B cell (primary cell): ENCODE measurements around the gene PRKRIP1. TPM values are rescaled to one million over a fixed set of nuclear protein-coding genes. Genes with fewer than 3 reads are reported as not detected.

Experiments used
- ATAC-seq: fragments of 200-7000 bp; cut with Tn5 transposase; one replicate; pipeline ENCODE4 v1.10.0; 2021; ENCODE audit warnings: low read depth, mild to moderate bottlenecking, moderate number of reproducible peaks, moderate library complexity
- CTCF ChIA-PET: fragments of 350-600 bp; sonication (Branson Sonifier 250); formaldehyde crosslinking; loops from one replicate; lab custom pipeline; 2021; ENCODE audit warnings: antibody characterized with exemption, inconsistent platforms; lab: Charles Lee
- POLR2A ChIA-PET: fragments of 350-600 bp; sonication (Branson Sonifier 250); formaldehyde crosslinking; loops from one replicate; lab custom pipeline; 2021; ENCODE audit warnings: antibody characterized with exemption; lab: Charles Lee
- DNase-seq: peaks from one replicate; pipeline ENCODE4 v3.0.0; 2013
- H2AFZ ChIP-seq: 2 replicates; pipeline ENCODE4 v1.6.1; 2012; ENCODE audit warnings: mild to moderate bottlenecking, low read depth, low read length; ENCODE audit not compliant: insufficient read depth, poor library complexity, severe bottlenecking
- H3K27ac ChIP-seq, 2 donors: 1 replicate in 1 of 2; 2 replicates in 1 of 2; pipeline ENCODE4 v1.5.1; 2012 to 2013; ENCODE audit warnings: low read length in 2 of 2, mild to moderate bottlenecking in 2 of 2, moderate library complexity in 1 of 2
- H3K27me3 ChIP-seq, 4 experiments: fragments of 200-600 bp in 1 of 4; sonication (generic) in 1 of 4; replicated peaks in 1 of 4; 1 replicate in 2 of 4; 2 replicates in 2 of 4; pipeline versions ENCODE4 v1.6.1 to v1.7.0; 2013 to 2016; ENCODE audit warnings: low read length in 3 of 4, mild to moderate bottlenecking in 2 of 4, mixed read lengths in 1 of 4, moderate library complexity in 1 of 4; ENCODE audit not compliant: insufficient read depth in 4 of 4, control insufficient read depth in 3 of 4; ENCODE audit errors: control extremely low read depth in 1 of 4
- H3K36me3 ChIP-seq, 2 experiments: replicated peaks in 1 of 2; 1 replicate in 1 of 2; 2 replicates in 1 of 2; pipeline versions ENCODE4 v1.6.1 to v1.7.1; 2013; ENCODE audit warnings: low read length in 1 of 2; ENCODE audit not compliant: insufficient read depth in 2 of 2, control insufficient read depth in 1 of 2; ENCODE audit errors: control extremely low read depth in 1 of 2, extremely low read depth in 1 of 2
- H3K4me1 ChIP-seq, 2 donors: fragments of 200-600 bp in 1 of 2; sonication (generic) in 1 of 2; 1 replicate in 1 of 2; 2 replicates in 1 of 2; pipeline versions ENCODE4 v1.5.1 to v1.6.1; 2013 to 2017; ENCODE audit warnings: low read length in 2 of 2; ENCODE audit not compliant: control insufficient read depth in 2 of 2, insufficient read depth in 2 of 2
- H3K4me2 ChIP-seq: replicated peaks from 2 replicates; pipeline ENCODE3; 2012; ENCODE audit warnings: mild to moderate bottlenecking, low read depth, low read length; ENCODE audit not compliant: poor library complexity, severe bottlenecking
- H3K4me3 ChIP-seq, 5 experiments: fragments of 200-600 bp in 1 of 5; sonication (generic) in 1 of 5; 1 replicate in 3 of 5; 2 replicates in 2 of 5; pipeline versions ENCODE4 v1.5.1 to v1.7.0; 2011 to 2016; ENCODE audit warnings: low read length in 4 of 5, mild to moderate bottlenecking in 4 of 5, low read depth in 2 of 5, control low read depth in 1 of 5, moderate library complexity in 1 of 5; ENCODE audit not compliant: insufficient read depth in 1 of 5; ENCODE audit errors: control extremely low read depth in 1 of 5, extremely low read depth in 1 of 5
- H3K79me2 ChIP-seq: fragments of 200-600 bp; sonication (generic); one replicate; pipeline ENCODE4 v1.6.0; 2016; ENCODE audit warnings: low read length; ENCODE audit not compliant: control insufficient read depth, insufficient read depth
- H3K9ac ChIP-seq: fragments of 200-600 bp; sonication (generic); 2 replicates; pipeline ENCODE4 v1.6.1; 2017; ENCODE audit warnings: mild to moderate bottlenecking, low read length, moderate library complexity
- H3K9me3 ChIP-seq, 3 donors: one replicate each; pipeline versions ENCODE4 v1.6.1 to v1.7.1; 2013; ENCODE audit warnings: low read length in 2 of 3; ENCODE audit not compliant: control insufficient read depth in 2 of 3, insufficient read depth in 1 of 3; ENCODE audit errors: control extremely low read depth in 1 of 3
- H4K20me1 ChIP-seq: 2 replicates; pipeline ENCODE4 v1.6.0; 2012; ENCODE audit warnings: mild to moderate bottlenecking, low read length; ENCODE audit not compliant: insufficient read depth, control insufficient read depth, poor library complexity, severe bottlenecking
- H3K27ac Mint-ChIP-seq: one replicate; pipeline ENCODE4 v1.8.0; 2021; ENCODE audit warnings: mixed read lengths
- H3K27me3 Mint-ChIP-seq: one replicate; pipeline ENCODE4 v1.8.0; 2021; ENCODE audit warnings: mixed read lengths
- H3K4me1 Mint-ChIP-seq: one replicate; pipeline ENCODE4 v1.8.0; 2021; ENCODE audit warnings: mixed read lengths
- H3K4me3 Mint-ChIP-seq: one replicate; pipeline ENCODE4 v1.8.0; 2021; ENCODE audit warnings: mixed read lengths
- H3K9me3 Mint-ChIP-seq: one replicate; pipeline ENCODE4 v1.8.0; 2022; ENCODE audit warnings: mixed read lengths; ENCODE audit not compliant: insufficient read depth
- EZH2 ChIP-seq: IDR thresholded peaks from 2 replicates; pipeline ENCODE4 v1.6.1; 2012; ENCODE audit warnings: borderline replicate concordance, low read depth, mild to moderate bottlenecking, moderate library complexity, low read length; ENCODE audit not compliant: insufficient read depth, poor library complexity, severe bottlenecking
- WGBS: methylation state at CpG from one replicate; pipeline ENCODE4 v1.1.5; 2013; ENCODE audit warnings: missing lambda C conversion rate; ENCODE audit not compliant: insufficient coverage; 5-methylcytosine and 5-hydroxymethylcytosine counted together
- intact Hi-C: fragments of 100-400 bp; cut with micrococcal nuclease; formaldehyde crosslinking; loops from one replicate; pipeline ENCODE4 v1.10.0; 2022
- polyA plus RNA-seq: library from polyadenylated mRNA; depleted of rRNA; stranded (reverse); fragments of >200 nt; gene quantifications from 2 replicates; pipeline ENCODE4 v1.2.3, GENCODE V29; 2012
- total RNA-seq, 2 donors: library from RNA; stranded (reverse); fragments of 120-200 nt in 1 of 2; gene quantifications; 1 replicate in 1 of 2; 2 replicates in 1 of 2; pipeline versions ENCODE4 v1.2.3 to v1.2.4, GENCODE V29; 2013 to 2022
- TF ChIP-seq, protein P1 (sequence below): fragments of 200-600 bp; IDR thresholded peaks from one replicate; pipeline ENCODE4 v1.8.0; 2022; ENCODE audit warnings: antibody characterized with exemption, mild to moderate bottlenecking

PRKRIP1 gene
- total and polyA plus RNA-seq, 2 donors (not counting 1 experiment from before 2014, with no cell fraction given): 57.1 to 59.1 TPM

DNA sequence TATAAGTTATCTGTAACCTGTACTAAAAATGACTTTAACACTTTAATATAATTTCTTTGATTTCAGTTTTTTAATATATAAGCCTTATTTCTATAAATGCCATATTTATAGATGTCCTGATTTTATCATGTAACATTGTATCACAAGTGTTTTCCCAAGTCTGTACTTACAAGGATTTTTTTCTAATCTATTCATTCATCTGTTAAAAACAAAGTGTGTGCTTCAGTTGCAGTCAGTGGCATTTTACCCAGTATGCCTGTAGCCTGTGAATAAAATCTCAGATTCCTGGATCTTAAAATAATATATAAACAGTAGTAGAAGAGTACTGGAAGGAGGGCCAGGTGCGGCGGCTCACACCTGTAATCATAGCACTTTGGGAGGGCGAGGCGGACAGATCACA is 17.4 kb downstream of the PRKRIP1 start:
- no peak overlapping the region for H3K4me2 ChIP-seq
- no peaks in the 10 kb centered on the region for H4K20me1 ChIP-seq
- DNase-seq: no peak
- peaks cover 58 to 76% of the 10 kb centered on the region in 2 donors for H3K4me1 ChIP-seq
- H3K79me2 ChIP-seq: peaks cover 70% of the 10 kb centered on the region
- H2AFZ ChIP-seq: no peak overlapping the region
- Mint-ChIP-seq H3K4me1 (peaks cover 74% of the 10 kb centered on the region), H3K9me3 (peaks cover 8% of the 10 kb centered on the region), H3K27me3 (no peaks in the 10 kb centered on the region), H3K4me3 (no peak overlapping the region), H3K27ac (peak overlapping the region; percentile 59)
- ChIA-PET POLR2A (interaction anchor here (1.4 to 12.7 kb wide), 5 partner anchors 12 to 37 kb away, joined by 4 to 223 read pairs (median 11); partner anchors contain the start of gene ORAI2), CTCF (interaction anchor here (1.6 to 46.3 kb wide), 4 partner anchors 3 to 134 kb away, joined by 7 to 1182 read pairs (median 595); partner anchors contain the start of genes ORAI2 and PRKRIP1)
- H3K27me3 ChIP-seq: no peaks in the 10 kb centered on the region
- peaks cover 0 to 8% (median 0%) of the 10 kb centered on the region in 3 donors for H3K9me3 ChIP-seq
- no CpG with 5 or more reads among the region's 4 CpGs for WGBS
- TF ChIP-seq EZH2: no peak
- TF ChIP-seq, protein P1, sequence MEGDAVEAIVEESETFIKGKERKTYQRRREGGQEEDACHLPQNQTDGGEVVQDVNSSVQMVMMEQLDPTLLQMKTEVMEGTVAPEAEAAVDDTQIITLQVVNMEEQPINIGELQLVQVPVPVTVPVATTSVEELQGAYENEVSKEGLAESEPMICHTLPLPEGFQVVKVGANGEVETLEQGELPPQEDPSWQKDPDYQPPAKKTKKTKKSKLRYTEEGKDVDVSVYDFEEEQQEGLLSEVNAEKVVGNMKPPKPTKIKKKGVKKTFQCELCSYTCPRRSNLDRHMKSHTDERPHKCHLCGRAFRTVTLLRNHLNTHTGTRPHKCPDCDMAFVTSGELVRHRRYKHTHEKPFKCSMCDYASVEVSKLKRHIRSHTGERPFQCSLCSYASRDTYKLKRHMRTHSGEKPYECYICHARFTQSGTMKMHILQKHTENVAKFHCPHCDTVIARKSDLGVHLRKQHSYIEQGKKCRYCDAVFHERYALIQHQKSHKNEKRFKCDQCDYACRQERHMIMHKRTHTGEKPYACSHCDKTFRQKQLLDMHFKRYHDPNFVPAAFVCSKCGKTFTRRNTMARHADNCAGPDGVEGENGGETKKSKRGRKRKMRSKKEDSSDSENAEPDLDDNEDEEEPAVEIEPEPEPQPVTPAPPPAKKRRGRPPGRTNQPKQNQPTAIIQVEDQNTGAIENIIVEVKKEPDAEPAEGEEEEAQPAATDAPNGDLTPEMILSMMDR: no peak
- no peak overlapping the region for H3K9ac ChIP-seq
- peak overlapping the region in 1 of 2 donors; percentile 100 for H3K27ac ChIP-seq
- no peak for ATAC-seq
- H3K36me3 ChIP-seq: peaks cover 12 to 59% of the 10 kb centered on the region in 2 experiments
- intact Hi-C loops: no loop called here
- no peak overlapping the region for H3K4me3 ChIP-seq

DNA sequence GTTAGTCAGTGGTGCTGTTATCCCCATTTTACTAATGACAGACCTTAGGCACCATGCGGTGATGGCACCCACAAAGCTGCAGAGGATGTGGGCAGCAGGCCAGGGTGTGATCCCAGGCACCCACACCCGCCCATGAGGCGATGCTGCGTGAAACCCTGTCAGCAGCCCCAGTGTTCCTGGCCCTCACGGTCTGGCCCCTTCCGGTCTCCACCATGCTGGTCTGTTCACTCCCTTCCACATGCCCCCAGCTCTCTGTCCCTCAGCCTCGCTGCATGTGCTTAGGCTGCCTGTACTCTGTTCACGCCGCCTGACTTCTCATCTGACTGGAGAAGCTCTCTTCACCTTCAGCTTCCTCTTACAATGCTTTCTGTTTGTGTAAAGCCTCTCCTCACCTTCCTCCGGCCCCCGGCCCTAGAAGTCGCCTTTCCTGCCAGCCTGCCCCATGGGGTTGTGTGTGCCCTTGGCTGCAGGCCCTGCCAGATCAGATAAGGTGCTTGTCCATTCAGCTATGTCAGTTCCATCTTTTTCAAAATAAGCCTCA is 19.6 kb downstream of the PRKRIP1 start:
- Mint-ChIP-seq H3K9me3 (no peaks in the 10 kb centered on the region), H3K4me3 (peak overlapping the region; percentile 86), H3K27me3 (no peaks in the 10 kb centered on the region), H3K27ac (peak overlapping the region; percentile 95), H3K4me1 (peaks cover 77% of the 10 kb centered on the region)
- Histone ChIP-seq H4K20me1 (no peaks in the 10 kb centered on the region), H3K4me1 (peaks cover 71 to 80% of the 10 kb centered on the region in 2 donors), H2AFZ (peak overlapping the region; percentile 57), H3K9me3 (no peaks in the 10 kb centered on the region), H3K79me2 (peaks cover 79% of the 10 kb centered on the region), H3K36me3 (peaks cover 2 to 47% of the 10 kb centered on the region in 2 experiments), H3K27ac (peak overlapping the region; percentile 70 to 100), H3K4me3 (peak overlapping the region in 3 of 5 experiments; percentile 16 to 43 (median 21)), H3K9ac (peak overlapping the region; percentile 38), H3K27me3 (no peaks in the 10 kb centered on the region), H3K4me2 (peak overlapping the region; percentile 63)
- DNase-seq: peak; percentile 77
- 2% methylated on average over 12 of the region's 12 CpGs for whole genome bisulfite sequencing
- peak; percentile 71 for ATAC-seq
- no peak for TF ChIP-seq EZH2
- TF ChIP-seq, protein P1: no peak
- ChIA-PET POLR2A (interaction anchor here (0.5 to 12.7 kb wide), 9 partner anchors 14 to 47 kb away, joined by 3 to 223 read pairs (median 11); partner anchors contain the start of gene ORAI2), CTCF (interaction anchor here (0.6 to 46.3 kb wide), 5 partner anchors 5 to 128 kb away, joined by 3 to 1182 read pairs (median 6); partner anchors contain the start of gene ORAI2)
- intact Hi-C loops: loop anchor here (1.0 kb wide), 1 partner anchor 11 kb away; no protein-coding TSS in a partner anchor
